Activated T-helper 1 cell treated with anti-CD3 and anti-CD28 coated beads, Interleukin-12 subunit alpha, Interleukin-12 subunit beta, Interleukin-2, Interleukin-4 antibody, amounts not matched to agents 30 ng/mL and 10 ng/mL and 1 ng/mL, durations not matched to agents 14 hours and 24 hours and 36 hours (primary cell): ENCODE results near the gene NACC2. TPM values are rescaled to one million over a fixed set of nuclear protein-coding genes. Genes with fewer than 3 reads are reported as not detected.
A peak's percentile ranks its signal among the peaks of the same experiment; 100 is the strongest.

Experiments
- DNase-seq: peaks from one replicate; pipeline ENCODE4 v3.0.0; 2021; ENCODE audit warnings: low spot score
- H3K27ac Mint-ChIP-seq: one replicate; pipeline ENCODE4 v1.8.0; 2021; ENCODE audit warnings: mild to moderate bottlenecking, mixed read lengths
- H3K27me3 Mint-ChIP-seq: one replicate; pipeline ENCODE4 v1.8.0; 2022; ENCODE audit warnings: mild to moderate bottlenecking, moderate library complexity, mixed read lengths; ENCODE audit not compliant: insufficient read depth
- H3K36me3 Mint-ChIP-seq: one replicate; pipeline ENCODE4 v1.8.0; 2021; ENCODE audit warnings: low read depth, mixed read lengths
- H3K4me1 Mint-ChIP-seq: one replicate; pipeline ENCODE4 v1.8.0; 2021; ENCODE audit warnings: low read depth, mixed read lengths
- H3K4me3 Mint-ChIP-seq: one replicate; pipeline ENCODE4 v1.8.0; 2021; ENCODE audit warnings: mild to moderate bottlenecking, moderate library complexity, mixed read lengths
- H3K9me3 Mint-ChIP-seq: one replicate; pipeline ENCODE4 v1.8.0; 2021; ENCODE audit warnings: mixed read lengths
- intact Hi-C: fragments of 100-400 bp; cut with micrococcal nuclease; formaldehyde crosslinking; loops from one replicate; pipeline ENCODE4 v1.15.1; 2024
- total RNA-seq: library from RNA; stranded (reverse); gene quantifications from 2 replicates; pipeline ENCODE4 v1.2.3, GENCODE V29; 2022

Gene NACC2
- total RNA-seq, 1 donor from 2014 or later = 3.7 TPM

DNA sequence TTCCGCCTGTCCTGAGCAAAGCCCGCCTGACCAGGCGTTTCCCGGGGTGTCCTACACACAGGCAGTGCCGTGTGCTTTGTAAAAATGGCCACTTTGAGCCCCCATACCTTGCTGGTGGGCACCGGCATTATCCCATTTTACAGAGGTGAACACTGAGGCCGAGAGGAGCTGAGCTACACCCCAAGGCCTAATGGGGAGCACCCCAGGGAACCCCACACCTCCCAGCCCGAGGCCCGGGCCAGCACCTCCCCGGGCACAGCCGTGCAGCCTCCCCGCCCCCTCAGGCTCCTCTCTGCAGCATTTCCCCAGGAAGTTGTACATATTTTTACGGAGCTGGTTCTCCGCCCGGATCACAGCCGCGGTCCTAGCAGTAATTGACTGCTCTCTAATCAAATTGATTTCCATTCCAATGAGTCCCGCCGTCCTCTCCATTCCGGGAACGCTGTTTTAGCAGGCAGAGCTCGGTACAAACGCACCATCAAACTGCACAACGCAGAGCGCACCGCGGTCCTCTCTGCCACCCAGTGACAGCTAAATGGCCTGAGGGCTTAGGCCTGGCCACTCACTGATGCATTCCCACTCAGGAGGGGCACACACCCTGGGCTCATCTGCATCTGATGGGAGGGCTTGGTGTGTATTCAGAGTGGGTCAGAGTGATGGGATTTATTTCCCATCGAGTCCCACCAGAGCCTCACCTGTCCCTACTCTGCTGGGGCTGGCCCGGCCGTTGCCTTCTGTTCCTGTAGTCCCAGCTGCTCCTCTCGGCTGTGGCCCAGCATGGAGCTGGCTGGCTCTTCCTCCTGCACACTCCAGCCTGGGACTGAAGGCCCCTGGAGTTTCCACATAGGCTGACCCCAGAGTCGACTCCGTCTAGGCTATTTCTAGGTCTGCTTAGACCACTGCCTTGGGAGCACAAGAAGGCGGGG is 97.7 kb downstream of the NACC2 start:
- DNase-seq = no peak
- no peak overlapping the region for H3K27ac Mint-ChIP-seq
- intact Hi-C loops = no loop called here

GRCh38 chr9:135995816-135996215 is 99.3 kb downstream of the NACC2 start:
- no peak for DNase-seq
- Mint-ChIP-seq H3K27me3 (no peaks in the 10 kb centered on the region), H3K27ac (no peak overlapping the region), H3K4me1 (no peaks in the 10 kb centered on the region), H3K36me3 (no peaks in the 10 kb centered on the region), H3K9me3 (no peaks in the 10 kb centered on the region), H3K4me3 (no peak overlapping the region)
- intact Hi-C loops = no loop called here

More for the DNA sequence above, 97.7 kb downstream of the NACC2 start:
- H3K36me3 Mint-ChIP-seq = no peaks in the 10 kb centered on the region
- H3K27me3 Mint-ChIP-seq = no peaks in the 10 kb centered on the region
- no peaks in the 10 kb centered on the region for H3K4me1 Mint-ChIP-seq
- no peaks in the 10 kb centered on the region for H3K9me3 Mint-ChIP-seq
- no peak overlapping the region for H3K4me3 Mint-ChIP-seq

GRCh38 chr9:135994501-135995192 is 100.4 kb downstream of the NACC2 start:
- Mint-ChIP-seq H3K4me1 (no peaks in the 10 kb centered on the region), H3K4me3 (no peak overlapping the region), H3K27ac (no peak overlapping the region), H3K36me3 (no peaks in the 10 kb centered on the region), H3K9me3 (no peaks in the 10 kb centered on the region), H3K27me3 (no peaks in the 10 kb centered on the region)
- intact Hi-C loops = no loop called here
- DNase-seq = no peak

DNA sequence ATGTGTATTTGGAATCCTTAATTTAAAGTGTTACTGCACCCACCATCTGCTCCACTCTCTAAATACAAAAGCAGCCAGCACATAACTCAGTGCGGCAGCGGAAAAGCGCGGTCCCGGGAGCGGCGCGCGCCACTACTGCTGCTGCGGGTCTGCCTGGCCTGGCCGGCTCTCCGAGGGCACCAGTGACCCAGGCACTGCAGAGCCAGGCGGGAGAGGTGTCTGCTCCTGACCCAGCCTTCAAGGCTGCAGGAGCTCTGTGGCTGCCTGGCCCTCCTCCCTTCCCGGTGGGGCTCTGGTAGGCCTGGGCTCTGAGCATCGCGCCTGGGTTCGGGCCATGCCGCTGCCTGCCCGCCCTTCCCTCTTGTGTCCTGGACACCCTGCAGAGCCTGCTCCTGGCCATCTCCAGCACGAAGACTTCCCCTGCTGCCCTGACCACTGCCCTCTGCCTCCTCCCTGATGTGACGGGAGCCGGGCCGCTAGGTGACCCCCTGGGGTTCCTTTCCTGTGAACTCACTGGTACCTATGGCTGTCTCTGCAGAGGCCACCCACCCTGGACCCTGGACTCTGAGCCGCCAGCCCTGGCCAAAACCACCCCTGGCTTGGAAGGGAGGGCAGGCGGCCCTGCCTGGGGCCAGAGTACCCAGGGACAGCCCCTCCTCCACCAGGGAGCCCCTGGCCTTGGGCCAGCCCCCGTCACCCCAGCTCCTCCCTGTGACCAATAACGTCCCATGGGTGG is 101.2 kb downstream of the NACC2 start:
- no peak overlapping the region for H3K27ac Mint-ChIP-seq
- H3K27me3 Mint-ChIP-seq = no peaks in the 10 kb centered on the region
- intact Hi-C loops = no loop called here
- no peaks in the 10 kb centered on the region for H3K4me1 Mint-ChIP-seq
- no peak overlapping the region for H3K4me3 Mint-ChIP-seq
- DNase-seq = no peak
- H3K9me3 Mint-ChIP-seq = no peaks in the 10 kb centered on the region
- no peaks in the 10 kb centered on the region for H3K36me3 Mint-ChIP-seq

GRCh38 chr9:135993409-135993742 is 101.7 kb downstream of the NACC2 start:
- Mint-ChIP-seq H3K27me3 (no peaks in the 10 kb centered on the region), H3K27ac (no peak overlapping the region), H3K4me3 (no peak overlapping the region), H3K4me1 (no peaks in the 10 kb centered on the region), H3K36me3 (no peaks in the 10 kb centered on the region), H3K9me3 (no peaks in the 10 kb centered on the region)
- DNase-seq = no peak
- intact Hi-C loops = no loop called here

- DNase-seq = peak; percentile 18
- no peaks in the 10 kb centered on the region for H3K4me1 Mint-ChIP-seq
- no peaks in the 10 kb centered on the region for H3K36me3 Mint-ChIP-seq
- H3K9me3 Mint-ChIP-seq = no peaks in the 10 kb centered on the region
- no peaks in the 10 kb centered on the region for H3K27me3 Mint-ChIP-seq
- no peak overlapping the region for H3K4me3 Mint-ChIP-seq
- H3K27ac Mint-ChIP-seq = no peak overlapping the region
- intact Hi-C loops = no loop called here
Observed at GRCh38 chr9:135992486-135993408, 102.3 kb downstream of the NACC2 start.

- no peak overlapping the region for H3K27ac Mint-ChIP-seq
- no peaks in the 10 kb centered on the region for H3K36me3 Mint-ChIP-seq
- H3K4me1 Mint-ChIP-seq = no peaks in the 10 kb centered on the region
- intact Hi-C loops = no loop called here
- no peaks in the 10 kb centered on the region for H3K9me3 Mint-ChIP-seq
- H3K27me3 Mint-ChIP-seq = no peaks in the 10 kb centered on the region
- DNase-seq = no peak
- no peak overlapping the region for H3K4me3 Mint-ChIP-seq
Observed at GRCh38 chr9:135991771-135992170, 103.3 kb downstream of the NACC2 start.

DNA sequence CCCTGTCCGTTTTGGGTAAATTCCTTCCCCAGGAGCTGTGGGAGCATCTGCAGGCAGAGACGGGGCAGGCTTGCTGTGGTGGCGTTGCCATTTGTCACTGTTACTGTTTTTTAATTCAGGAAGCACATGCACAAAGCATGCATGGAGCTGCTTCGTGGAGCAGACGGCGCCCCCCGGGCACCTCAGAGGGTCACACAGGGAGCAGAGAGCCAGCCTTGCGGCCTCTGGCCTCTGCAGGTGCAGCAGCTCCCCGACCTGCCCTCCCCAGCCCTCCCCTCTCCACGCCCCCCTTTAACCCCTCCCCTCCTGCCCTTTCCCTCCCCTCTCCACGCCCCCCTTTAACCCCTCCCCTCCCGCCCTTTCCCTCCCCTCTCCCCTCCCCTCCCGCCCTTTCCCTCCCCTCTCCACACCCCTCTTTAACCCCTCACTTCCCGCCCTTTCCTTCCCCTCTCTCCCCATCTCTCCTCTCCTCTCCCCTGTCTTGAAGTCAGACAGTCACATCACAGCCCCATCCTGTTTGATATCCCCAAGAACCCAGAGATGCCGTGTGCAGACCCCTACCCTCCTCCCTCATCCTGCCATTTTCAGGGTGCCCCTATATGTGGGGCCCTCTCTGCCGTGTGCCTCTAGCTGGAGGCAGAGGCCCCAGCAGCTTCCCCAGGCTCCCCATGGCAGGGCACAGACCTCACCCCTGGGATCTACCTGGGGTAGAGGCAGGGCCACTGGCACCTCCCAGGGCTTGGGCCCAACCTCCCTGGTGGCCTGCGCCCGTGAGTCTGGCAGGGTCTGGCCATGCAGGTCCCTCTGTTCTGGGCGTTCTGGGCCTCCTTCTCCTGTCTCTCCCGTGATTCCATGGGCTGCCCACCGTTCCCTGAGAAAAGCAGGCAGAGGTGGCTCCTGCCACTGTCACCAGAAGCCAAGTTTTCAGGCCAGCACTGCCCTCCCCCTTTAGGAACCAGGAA is 104.3 kb downstream of the NACC2 start:
- H3K36me3 Mint-ChIP-seq = no peaks in the 10 kb centered on the region
- H3K4me3 Mint-ChIP-seq = no peak overlapping the region
- intact Hi-C loops = loop anchor here (1.0 kb wide), 1 partner anchor 373 kb away; the partner anchor contains the start of gene DNLZ
- H3K9me3 Mint-ChIP-seq = no peaks in the 10 kb centered on the region
- no peak for DNase-seq
- no peaks in the 10 kb centered on the region for H3K27me3 Mint-ChIP-seq
- H3K27ac Mint-ChIP-seq = peak overlapping the region; percentile 29
- no peaks in the 10 kb centered on the region for H3K4me1 Mint-ChIP-seq

DNA sequence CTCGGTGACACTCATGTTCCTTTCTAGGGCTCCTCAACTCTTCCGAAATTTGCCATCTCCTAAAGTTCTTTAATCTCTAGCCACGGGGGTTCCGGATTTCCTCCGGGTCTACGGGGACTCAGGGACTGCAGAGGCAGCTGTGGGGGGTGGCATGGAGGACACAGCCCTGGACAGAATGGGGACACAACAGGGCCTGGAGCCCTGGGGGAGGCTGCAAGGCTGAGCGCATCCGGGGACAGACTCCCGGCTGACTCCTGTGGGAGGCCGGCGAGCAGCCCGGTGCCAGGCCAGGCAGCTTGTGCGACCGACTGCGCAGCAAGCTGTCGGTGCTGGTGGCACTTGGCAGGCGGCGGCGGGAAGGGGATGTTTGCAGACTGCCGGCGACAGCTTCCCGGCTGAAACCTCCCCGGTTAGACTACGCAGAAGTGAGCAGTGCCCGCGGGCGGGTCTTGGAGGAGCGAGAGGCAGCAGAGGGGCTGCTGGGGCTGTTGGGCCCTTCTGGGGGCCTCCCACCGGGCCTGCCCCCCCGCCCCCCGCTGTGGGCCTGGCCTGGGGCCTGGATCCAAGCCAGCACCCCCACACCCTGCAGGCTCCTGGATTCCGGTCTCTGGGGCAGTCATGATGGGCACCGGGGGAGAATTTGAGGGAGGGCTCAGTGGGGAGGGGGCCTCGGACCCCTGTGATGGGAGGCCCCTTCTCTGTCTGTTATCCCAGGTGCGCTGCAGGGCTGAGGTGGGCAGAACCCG is 105.2 kb downstream of the NACC2 start:
- Mint-ChIP-seq H3K4me1 (no peaks in the 10 kb centered on the region), H3K36me3 (no peaks in the 10 kb centered on the region), H3K27me3 (no peaks in the 10 kb centered on the region), H3K9me3 (no peaks in the 10 kb centered on the region), H3K27ac (no peak overlapping the region), H3K4me3 (no peak overlapping the region)
- DNase-seq = no peak
- intact Hi-C loops = loop anchor here (1.0 kb wide), 1 partner anchor 373 kb away; the partner anchor contains the start of gene DNLZ

DNA sequence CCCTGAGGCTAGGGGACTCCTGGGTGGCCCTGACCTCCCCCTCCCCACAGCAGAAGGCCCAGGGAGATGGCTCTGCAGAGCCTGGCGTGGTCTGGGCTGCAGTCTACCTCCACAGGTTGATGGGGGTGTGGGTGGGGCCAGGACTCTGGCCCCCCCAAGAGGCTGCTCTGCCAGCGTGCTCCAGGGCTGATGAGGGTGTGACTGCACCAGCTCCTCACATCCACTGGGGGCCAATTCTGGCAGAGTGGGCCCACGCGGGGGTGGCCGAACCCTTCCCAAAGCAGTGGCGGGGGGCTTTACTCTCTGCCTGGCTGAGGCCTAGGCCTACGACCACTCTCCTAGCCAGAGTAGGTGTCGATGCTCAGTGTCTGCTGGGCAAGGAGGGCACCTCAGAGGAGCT is 105.9 kb downstream of the NACC2 start:
- DNase-seq = no peak
- no peak overlapping the region for H3K27ac Mint-ChIP-seq
- H3K27me3 Mint-ChIP-seq = no peaks in the 10 kb centered on the region
- H3K9me3 Mint-ChIP-seq = no peaks in the 10 kb centered on the region
- no peaks in the 10 kb centered on the region for H3K36me3 Mint-ChIP-seq
- H3K4me1 Mint-ChIP-seq = no peaks in the 10 kb centered on the region
- no peak overlapping the region for H3K4me3 Mint-ChIP-seq
- intact Hi-C loops = no loop called here

DNA sequence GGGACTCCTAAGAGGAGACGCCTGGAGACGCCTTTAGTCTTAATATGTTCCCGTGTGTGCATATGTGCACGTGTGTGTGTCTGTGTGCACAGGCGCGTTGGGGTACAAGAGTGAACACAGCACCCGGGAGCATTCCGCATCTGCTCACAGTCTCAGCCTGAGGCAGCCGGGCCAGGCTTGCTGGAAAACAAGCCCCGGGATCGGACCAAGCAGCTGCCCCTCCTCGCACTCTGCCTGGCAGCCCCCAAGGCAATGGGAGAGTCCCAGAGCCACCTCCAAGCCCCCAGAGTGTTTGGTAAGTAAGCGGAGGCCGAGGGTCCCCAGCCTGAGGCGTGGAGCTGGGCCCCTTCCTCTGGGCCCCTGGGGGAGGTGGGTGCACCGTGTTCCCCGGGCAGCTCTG is 106.6 kb downstream of the NACC2 start:
- H3K9me3 Mint-ChIP-seq = no peaks in the 10 kb centered on the region
- peaks cover 2% of the 10 kb centered on the region for H3K27me3 Mint-ChIP-seq
- H3K4me1 Mint-ChIP-seq = no peaks in the 10 kb centered on the region
- intact Hi-C loops = no loop called here
- no peak overlapping the region for H3K27ac Mint-ChIP-seq
- H3K4me3 Mint-ChIP-seq = no peak overlapping the region
- DNase-seq = no peak
- H3K36me3 Mint-ChIP-seq = no peaks in the 10 kb centered on the region
